Measurements from ENCODE around the gene ZNF236. TPM values are rescaled to one million over a fixed set of nuclear protein-coding genes. Genes with fewer than 3 reads are reported as not detected.

ZNF236 gene
- total RNA-seq, 1 donor from 2014 or later = 13.4 TPM

DNA sequence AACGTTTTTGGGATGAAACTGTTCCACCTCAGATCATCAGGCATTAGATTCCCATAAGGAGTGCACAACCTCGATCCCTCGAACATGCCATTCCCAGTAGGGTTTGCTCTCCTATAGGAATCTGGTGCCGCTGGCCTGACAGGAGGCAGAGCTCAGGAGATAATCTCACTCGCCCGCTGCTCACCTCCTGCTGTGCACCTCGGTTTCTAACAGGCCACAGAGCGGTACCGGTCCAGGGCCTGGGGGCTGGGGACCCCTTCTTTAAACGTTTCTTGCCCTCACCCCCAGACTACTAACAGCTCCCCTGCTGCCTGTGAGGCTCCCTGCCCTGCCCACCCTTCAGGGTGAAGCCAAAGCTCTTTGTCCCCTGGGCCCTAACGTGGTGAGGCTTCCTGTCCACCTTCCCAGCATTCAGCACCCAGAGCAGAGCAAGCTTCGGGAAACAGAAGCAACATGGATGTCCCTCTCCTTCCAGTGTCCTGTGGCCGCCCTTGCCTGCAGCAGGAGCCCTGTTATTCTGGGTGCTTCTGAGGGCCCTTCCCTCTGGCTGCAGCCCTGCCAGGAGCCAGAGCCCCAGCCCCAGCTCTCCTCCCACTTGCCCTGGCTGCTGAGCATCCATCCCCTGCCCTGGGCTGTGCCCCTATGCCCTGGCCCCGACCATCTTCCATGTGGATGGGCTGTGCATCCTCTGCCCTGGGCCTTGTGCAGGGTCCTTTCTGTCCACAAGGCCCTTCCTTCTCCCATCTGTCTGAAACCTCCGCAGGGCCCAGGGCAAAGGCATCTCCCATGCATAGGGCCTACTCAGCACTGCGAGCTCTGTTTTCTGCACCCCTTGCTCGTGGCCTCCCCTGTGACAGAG, 170.1 kb downstream of the ZNF236 start:
- no peak for DNase-seq
- intact Hi-C loops (cut with micrococcal nuclease) = no loop called here
- ATAC-seq = no peak

DNA sequence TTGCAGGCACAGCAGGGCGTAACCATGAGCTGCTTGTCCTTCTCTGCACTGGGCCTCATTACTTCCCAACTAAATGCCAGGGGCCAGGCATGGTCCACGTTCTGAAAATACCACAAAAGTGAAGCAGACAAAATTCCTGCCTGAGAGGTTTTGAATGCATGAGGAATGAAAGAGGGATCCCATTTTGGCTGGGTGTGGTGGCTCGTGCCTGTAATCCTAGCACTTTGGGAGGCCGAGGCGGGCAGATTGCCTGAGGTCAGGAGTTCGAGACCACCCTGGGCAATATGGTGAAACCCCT, 170.7 kb downstream of the ZNF236 start:
- DNase-seq (no peak), ATAC-seq (no peak)
- intact Hi-C loops (cut with micrococcal nuclease) = no loop called here

DNA sequence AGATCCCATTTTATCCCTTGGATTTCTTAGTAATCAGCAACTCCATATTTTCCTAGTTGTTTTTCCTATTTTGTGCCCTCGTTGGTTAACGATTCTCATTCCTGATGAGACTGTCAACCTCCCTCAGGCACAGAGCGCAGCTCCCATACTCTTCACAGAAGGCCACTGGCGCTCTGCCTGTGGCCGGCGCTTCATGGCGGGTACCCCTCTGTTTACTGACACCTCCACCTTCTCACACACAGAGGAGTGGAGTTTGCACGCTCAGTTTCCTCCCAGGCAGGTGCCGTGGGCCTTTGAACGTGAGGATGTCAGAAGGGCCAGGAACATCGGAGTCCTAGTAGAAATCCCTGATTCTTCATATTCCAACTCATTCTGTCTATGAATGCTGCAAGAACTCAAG, 171.2 kb downstream of the ZNF236 start:
- intact Hi-C loops (cut with micrococcal nuclease) = no loop called here
- DNase-seq = no peak
- no peak for ATAC-seq

DNA sequence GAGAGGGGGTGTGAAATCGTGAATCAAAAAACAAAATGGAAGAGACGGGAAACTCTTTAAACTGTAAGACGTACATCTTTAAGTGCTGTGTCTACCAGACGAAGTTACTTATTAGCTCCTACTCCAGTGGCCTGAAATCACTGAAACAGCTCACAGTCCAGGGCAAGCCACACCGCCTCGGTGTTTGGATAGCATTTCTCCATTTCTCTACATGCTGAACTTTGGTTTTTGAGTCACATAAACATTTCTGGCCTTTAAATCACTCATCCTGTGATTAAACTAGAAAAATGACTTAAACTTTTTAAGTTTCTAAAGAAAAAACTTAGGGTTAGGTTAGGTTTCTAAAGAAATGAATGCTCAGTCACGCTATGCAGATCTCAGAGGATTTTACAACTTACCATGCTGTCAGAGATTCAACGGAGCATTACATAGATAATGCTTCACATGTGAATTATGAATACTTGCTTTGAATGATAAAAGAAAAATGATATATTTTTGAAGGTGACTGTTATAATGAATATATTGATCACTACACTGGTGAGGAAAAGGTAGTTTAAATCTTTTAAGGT, 171.8 kb downstream of the ZNF236 start:
- intact Hi-C loops (cut with micrococcal nuclease) = no loop called here
- ATAC-seq (no peak), DNase-seq (no peak)

DNA sequence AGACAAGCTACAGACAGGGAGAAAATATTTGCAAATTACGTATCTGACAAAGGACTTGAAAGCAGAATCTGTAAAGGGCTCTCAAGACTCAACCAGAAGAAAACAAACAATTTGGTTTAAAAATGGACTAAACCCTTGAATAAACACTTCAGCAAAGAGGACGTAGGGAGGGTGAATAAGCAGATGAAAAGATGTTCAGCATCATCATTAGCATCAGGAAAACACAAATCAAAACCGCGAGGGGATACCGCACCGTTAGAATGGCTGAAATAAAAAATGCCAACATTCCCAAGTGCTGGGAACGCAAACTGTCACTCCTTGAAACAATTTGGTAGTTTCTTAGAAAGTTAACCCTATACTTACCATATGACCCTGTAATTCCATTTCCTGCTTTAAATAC, 173.5 kb downstream of the ZNF236 start:
- intact Hi-C loops (cut with micrococcal nuclease) = loop anchor here (5.0 kb wide), 1 partner anchor 206 kb away; no protein-coding TSS in a partner anchor
- ATAC-seq (no peak), DNase-seq (no peak)

DNA sequence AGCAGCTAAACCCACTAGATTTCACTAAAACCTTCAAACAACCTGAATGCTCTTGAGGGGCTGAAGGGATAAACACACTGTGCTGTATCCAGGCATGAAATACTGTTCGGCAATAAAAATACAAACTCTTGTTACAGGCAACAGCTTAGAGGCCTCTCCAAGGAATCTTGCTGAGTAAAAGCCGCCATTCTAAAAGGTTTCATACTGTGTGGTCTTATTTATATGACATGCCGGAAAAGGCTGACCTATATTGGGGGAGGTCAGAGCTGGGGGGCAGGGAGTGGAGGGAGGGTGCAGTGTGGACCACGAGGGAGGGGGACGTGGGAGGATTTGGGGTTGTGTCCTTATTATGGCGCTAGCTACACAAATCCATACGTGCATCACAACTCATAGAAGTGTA, 174.1 kb downstream of the ZNF236 start:
- ATAC-seq = no peak
- no peak for DNase-seq
- intact Hi-C loops (cut with micrococcal nuclease) = loop anchor here (5.0 kb wide), 1 partner anchor 206 kb away; no protein-coding TSS in a partner anchor

DNA sequence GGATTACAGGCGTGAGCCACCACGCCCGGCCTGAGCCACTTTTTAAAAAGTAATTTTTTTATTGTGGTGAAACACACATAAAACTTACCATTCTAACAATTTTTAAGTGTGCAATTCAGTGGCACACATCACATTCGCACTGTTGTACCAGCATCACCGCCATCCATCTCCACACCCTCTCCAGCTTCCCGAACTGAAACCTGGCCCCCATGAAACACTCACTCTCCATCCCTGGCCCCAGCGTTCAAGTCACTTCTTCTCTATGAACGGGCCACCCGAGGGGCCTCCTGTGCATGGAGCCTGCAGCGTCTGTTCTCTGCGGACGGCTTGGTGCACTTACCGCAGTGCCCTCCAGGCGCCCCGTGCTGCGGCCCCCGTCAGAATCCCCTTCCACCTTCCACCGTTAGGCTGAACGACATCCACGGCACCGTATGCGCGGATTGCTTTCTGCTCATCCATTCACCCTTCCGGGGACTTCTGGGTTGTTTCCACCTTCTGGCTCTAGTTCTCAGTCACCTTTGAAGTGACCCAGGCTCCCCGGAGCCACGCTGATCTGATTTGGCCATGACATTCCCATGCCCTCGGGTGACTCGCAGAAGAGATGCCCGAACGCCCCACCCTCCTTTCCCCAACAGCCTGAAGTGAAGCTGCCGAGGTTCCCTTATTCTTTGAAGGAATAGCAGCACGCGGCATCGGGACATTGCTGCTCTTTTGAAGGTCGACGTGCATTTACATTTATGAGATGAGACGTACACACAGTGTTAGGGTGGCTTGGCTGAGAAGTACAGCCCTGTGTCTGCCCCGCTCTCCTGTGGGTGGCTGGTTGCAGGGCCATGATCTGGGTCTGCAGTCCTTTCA, 175.8 kb downstream of the ZNF236 start:
- intact Hi-C loops (cut with micrococcal nuclease) = loop anchor here (5.0 kb wide), 1 partner anchor 204 kb away; no protein-coding TSS in a partner anchor
- ATAC-seq = no peak
- DNase-seq = no peak

DNA sequence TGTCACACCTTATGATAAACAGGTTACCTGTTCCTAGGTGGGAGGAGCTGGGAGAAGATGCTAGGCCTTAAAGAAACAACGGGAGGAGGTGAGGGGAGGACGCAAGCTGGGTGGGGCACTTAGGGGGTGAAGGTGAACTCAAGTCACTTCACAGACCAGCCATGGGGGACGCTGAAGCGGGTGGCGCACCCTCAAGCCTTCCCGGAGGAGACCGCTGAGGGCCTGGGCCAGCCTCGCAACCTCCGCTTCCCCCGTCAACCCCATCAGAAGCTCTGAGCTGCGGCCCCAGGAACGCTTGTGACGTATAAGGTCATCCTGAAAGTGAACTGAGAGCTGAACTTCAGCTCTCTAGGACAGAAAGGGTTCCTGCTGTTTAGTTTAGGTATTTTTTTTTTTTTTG, 176.7 kb downstream of the ZNF236 start:
- no peak for ATAC-seq
- DNase-seq = no peak
- intact Hi-C loops (cut with micrococcal nuclease) = loop anchor here (5.0 kb wide), 1 partner anchor 203 kb away; no protein-coding TSS in a partner anchor

DNA sequence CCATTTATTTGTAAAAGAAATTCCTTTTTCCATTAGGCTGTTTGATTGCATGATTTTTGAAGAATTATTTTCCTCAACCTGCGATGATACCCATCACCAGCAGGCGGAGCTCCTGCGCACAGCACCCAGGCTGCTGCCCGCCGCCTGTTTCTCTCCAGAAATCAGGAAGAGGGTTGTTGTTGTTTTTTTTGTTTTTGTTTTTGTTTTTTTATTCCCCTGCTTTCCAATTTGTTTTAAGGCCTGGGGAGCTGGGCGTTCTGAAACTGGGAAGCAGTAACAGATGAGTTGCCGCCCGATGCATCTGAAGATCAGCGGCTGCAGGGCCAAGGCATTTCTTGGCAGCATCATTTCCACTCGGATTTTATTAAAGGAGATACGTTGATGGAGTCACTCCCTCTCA, 178.2 kb downstream of the ZNF236 start:
- intact Hi-C loops (cut with micrococcal nuclease) = loop anchor here (5.0 kb wide), 1 partner anchor 52 kb away; no protein-coding TSS in a partner anchor
- DNase-seq = peak; percentile 76
- ATAC-seq = peak; percentile 44

DNA sequence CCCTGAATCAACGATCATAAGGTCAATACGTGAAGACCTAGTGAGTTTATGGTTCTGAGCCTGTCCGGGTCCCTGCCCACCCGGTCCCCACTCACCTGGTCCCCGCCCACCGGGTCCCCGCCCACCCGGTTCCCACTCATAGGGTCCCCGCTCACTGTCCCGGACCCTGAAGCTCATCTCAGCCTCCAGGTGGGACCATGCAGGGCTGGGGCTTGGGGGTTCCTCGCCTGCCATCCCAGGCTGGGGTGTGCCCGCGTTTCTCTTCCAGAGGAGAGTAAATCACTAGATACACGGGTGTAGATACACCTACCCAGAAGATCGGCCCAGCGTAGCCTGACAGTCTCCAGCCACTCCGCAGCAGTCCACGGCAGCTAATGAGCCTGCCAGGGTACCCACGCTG, 178.7 kb downstream of the ZNF236 start:
- no peak for DNase-seq
- peak; percentile 25 for ATAC-seq
- intact Hi-C loops (cut with micrococcal nuclease) = loop anchor here (5.0 kb wide), 1 partner anchor 51 kb away; no protein-coding TSS in a partner anchor

DNA sequence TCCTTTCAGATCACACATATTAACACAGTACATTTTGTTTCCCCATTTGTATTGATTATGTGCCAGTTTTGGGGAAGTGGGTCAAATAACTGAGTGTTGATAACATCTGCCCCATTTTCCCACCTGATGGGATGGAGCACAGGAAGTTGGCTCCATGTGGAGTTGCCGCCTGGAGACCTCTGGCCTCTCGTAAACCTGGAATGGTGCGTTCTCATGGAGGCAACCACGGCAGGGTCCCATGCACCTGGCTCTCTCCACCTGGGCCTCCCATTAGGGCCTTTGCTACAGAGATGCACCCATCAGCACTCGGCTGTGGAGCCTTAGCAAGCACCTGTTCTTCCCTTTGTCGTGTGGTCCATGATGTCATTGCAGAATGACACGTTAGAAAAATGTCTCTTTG, 179.6 kb downstream of the ZNF236 start:
- intact Hi-C loops (cut with micrococcal nuclease) = loop anchor here (5.0 kb wide), 1 partner anchor 50 kb away; no protein-coding TSS in a partner anchor
- no peak for ATAC-seq
- no peak for DNase-seq

DNA sequence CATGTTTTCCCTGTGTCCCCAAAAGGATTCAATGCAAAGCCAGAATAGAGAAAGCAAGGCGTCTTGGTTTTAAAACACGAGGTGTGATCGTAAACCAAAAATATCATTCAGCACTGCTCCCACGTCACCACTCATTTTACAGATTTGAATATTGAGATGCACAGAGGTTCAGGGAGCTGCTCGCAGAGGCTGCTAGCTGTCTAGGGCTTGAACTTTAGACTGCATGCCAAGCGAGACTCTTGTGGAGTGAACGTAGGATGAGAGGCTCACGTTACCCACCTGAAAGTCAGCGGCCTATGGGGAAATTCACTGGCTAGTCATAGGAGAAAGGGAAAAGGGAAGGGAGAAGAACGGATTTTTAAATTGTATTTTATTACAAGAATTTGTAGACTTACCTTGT, 180.1 kb downstream of the ZNF236 start:
- DNase-seq (no peak), ATAC-seq (no peak)
- intact Hi-C loops (cut with micrococcal nuclease) = loop anchor here (5.0 kb wide), 1 partner anchor 50 kb away; no protein-coding TSS in a partner anchor

DNA sequence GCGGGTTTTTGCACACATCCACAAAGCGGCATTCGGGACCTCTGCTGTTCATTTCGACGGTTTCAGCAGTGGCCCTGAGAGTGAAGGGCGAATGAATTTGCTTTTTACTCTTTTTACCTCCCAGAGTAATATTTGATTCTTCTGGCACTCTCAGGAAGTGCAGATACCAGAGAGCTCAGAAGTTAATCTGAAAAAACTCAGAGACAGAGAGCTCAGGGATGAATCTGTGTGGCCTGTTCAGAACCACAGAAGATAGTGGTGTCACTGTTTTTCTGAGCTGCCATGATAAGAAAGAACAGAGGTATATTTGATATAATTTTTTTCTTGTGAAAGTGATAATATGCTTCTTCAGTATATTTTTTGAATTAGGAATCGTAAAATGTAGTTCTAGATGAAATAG, 181.0 kb downstream of the ZNF236 start:
- intact Hi-C loops (cut with micrococcal nuclease) = loop anchor here (5.0 kb wide), 1 partner anchor 49 kb away; no protein-coding TSS in a partner anchor
- DNase-seq (no peak), ATAC-seq (no peak)

DNA sequence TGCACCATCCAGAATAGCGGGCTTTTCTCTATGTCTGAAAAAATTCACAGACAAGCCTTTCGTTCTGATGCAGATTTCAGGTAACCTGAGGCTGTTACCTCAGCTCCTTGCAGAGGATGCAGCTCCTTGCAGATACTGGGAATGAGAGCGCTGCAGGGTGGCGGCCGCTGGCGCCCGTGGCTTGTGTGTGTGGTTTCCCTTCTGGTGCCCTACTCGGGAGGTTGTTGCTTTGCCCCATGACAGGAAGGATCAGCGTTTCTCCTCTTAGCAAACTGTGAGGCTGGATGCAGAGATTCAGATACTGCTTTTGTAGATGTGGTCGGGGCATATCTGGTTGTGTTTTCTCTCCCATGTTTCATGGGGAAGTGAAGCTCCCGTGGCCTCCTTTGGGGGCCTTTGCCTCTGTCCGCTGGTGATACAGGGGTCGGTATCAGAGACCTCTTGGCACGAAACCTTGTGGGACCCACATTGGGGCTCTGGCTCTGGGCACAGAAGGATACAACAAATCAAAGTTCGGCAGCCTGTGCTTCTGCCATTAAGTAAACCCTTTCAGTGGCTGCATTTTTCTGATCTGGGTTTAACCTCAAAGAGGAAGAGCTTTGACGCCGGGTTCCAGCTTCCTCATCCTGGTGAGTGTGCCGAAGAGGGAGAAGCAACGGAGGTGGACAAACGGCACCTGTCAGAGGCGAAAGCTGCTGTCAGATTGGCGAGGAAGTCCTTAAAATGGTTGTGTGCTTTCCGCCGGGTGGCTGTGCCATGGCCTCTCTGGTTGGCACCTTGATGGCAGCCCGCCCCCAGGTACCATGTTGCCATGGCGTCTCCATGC, 182.4 kb downstream of the ZNF236 start:
- ATAC-seq = no peak
- intact Hi-C loops (cut with micrococcal nuclease) = loop anchor here (5.0 kb wide), 1 partner anchor 48 kb away; no protein-coding TSS in a partner anchor

DNA sequence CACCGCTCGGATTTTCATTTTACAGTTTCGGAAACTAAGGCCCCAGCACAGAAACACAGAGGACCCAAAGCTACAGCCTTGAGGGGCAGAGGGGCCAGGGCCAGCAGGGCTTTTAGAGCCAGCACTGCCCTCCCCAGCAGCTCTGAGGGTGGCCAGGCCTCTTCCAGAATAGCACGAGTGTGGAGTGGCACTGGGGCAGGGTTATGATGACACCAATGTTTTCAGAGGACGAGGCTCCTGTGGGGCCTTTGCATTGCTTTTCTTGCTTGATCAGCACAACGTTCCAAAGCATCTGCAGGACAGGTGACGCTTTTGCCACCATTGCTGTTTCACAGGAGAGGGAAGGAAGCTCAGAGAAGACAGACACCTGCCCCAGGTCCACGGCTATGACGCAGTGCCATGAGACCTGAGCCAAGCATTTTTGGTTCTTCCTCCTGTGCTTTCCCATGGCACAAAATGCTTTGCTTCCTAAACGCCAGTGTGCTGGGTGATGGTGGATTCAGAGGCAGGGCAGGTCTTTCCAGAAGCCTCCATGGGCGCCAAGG, 183.4 kb downstream of the ZNF236 start:
- intact Hi-C loops (cut with micrococcal nuclease) = no loop called here
- DNase-seq (no peak), ATAC-seq (no peak)

More for the DNA sequence above, 182.4 kb downstream of the ZNF236 start:
- DNase-seq = no peak

DNA sequence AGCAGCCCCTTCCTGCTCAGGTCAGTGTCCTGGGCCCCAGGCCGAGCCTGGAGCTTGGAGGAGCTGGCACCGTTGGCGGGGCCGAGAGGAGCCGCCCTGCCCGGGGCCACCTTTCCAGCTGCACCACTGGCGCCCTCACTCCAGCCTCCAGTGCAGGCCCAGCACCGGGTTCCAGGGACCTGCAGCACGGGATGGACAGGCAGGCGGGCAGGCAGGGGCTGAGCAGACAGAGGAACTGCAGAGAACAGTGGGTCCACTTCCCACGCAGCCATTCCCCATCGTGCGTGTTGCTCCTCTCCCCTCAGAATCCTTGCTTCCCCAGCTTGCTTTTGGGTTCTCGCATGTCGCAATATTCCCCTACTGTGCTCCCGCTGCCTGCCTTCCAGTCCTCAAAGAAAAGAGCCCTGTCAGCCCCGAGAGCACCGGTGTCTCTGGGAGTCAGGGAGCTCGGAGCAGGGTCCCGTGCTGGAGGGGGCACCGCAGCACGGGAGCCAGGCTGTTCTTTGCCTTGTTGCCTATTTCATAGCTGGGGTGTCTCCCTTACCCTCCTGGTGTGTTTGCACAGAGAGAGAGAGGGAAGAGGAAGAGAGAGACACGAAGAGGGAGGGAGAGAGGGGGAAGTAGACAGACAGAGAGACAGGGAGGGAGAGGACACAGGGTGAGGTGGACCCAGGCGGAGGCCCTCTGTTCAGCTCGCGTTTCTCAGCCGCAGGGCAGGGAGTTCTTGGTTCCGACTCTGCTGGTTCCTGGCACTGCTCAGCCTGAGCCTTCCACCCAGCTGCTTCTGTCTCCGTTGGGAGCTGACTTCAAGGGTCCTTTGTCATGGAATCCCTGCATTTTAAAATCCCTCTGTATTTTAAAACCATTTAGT, 184.2 kb downstream of the ZNF236 start:
- intact Hi-C loops (cut with micrococcal nuclease) = no loop called here
- ATAC-seq (peak; percentile 63), DNase-seq (no peak)

DNA sequence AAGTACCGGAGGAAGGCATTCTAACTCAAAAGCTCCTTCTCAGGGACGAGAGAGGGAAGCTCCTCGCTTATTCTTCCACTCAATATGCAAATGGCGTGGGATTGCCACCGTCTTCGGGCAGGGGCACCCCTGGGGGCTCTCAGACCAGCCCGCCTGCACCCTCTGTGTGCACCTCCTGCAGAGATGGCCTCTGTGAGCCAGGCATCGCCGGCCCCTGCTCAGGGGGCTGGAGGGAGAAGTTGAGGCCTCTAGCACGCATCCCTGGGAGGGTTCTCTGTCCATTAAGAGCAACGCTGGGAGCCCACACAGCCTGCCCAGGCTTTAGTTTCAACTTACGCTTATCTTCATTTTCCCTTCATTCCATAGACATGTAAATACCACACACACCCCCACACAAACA, 184.9 kb downstream of the ZNF236 start:
- intact Hi-C loops (cut with micrococcal nuclease) = no loop called here
- no peak for ATAC-seq
- DNase-seq = no peak

DNA sequence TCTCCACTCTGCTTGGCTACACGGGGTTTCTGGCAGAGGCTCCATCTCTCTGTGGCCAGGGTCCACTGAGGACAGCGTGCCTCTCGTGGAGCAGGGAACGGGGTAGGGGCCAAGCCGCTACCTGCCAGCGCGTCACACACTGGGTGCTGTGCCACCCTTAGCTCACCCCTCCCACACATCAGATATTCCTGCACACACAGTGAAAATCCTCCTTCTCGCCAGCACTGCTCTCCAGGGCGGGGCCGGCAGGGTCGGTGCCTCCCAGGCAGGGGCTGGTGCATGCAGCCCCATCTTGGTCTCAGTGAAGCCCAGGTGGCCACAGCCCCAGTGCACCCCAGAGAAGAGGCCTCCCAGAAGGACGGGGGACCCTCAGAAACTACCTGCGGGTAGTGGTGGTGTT, 185.6 kb downstream of the ZNF236 start:
- ATAC-seq = no peak
- no peak for DNase-seq
- intact Hi-C loops (cut with micrococcal nuclease) = no loop called here
